ENCODE measurements around the gene SCART1.
"Not testable (repeated sequence)": the region's sequence is repeated elsewhere in the genome, so short reads cannot be mapped to it uniquely, and the experiment has no call there.

SCART1 gene

DNA sequence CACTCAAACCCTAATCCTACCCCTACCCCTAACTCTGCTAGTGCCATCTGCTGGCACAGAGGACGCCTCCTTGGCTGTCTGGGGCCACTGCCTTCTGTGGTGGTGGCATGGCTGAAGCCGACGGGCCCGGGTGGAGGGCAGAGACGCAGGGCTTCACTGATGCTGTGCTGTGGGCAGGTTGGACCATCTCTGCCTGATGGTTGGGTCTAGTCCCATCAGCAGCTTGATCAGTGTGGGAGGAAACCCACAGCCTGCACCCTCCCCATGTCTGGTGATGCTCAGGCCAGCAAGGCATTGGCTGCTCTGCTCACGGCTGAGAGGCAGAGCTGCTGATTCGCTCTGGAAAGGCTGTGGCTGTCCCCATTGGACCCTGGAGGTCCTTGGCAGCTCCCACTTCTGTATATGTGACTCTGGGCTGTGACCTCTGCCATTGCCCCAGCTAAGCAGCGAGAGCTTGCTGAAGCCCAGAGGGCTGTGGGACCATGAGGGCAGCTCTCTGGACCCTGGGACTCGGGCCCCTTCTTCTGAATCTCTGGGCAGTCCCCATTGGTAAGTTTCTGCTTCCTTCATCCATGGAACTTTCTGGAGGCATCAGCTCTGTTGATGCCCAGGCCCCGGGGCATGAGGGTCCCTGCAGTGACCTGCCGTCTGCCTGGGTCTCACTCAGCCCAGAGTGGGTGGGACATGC, at the start of gene SCART1:
Gene SCART1 (plus strand): TSS at position 430 of the 688 bp plus-strand sequence. CDS start 53 bp downstream, at position 483.
- Histone ChIP-seq H3K4me3 (ENCODE audit: low read depth, low read length) (no peak within 1 kb of the TSS), H3K36me3 (ENCODE audit: insufficient read depth, low read length) (no peaks in the 10 kb centered on the region), H3K27ac (ENCODE audit: low read depth, low read length) (no peak within 1 kb of the TSS), H2AFZ (ENCODE audit: low read length, unreplicated experiment) (no peak within 1 kb of the TSS), H3K4me1 (ENCODE audit: control insufficient read depth, insufficient read depth, low read length, unreplicated experiment) (no peaks in the 10 kb centered on the region), H3K79me2 (ENCODE audit: control insufficient read depth, insufficient read depth, low read length, unreplicated experiment) (no peaks in the 10 kb centered on the region), H3K27me3 (ENCODE audit: insufficient read depth, low read length) (no peaks in the 10 kb centered on the region)

DNA sequence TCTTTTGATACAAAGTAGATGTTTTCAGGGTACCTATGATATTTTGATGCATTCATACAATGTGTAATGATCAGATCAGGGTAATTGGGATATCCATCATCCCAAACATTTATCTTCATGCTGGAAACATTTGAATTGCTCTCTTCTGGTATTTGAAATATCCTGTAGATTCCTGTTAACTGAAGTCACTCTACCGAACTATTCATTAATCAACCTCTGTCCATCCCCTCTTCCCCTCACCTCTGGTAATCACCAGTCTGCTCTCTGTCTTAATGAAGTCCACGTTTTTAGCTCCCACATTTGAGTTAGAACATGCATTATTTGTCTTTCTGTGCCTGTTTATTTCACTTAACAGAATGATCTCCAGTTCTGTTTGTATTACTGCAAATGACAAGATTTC, 48.5 kb upstream of the SCART1 start:
- Histone ChIP-seq H3K4me1 (ENCODE audit: control insufficient read depth, insufficient read depth, low read length, unreplicated experiment) (peaks cover 14% of the 10 kb centered on the region), H3K4me3 (ENCODE audit: low read depth, low read length) (no peak overlapping the region), H3K27me3 (ENCODE audit: insufficient read depth, low read length) (no peaks in the 10 kb centered on the region), H3K27ac (ENCODE audit: low read depth, low read length) (peak overlapping the region; percentile 13; the same call in 1 of the 2 replicates), H3K36me3 (ENCODE audit: insufficient read depth, low read length) (peaks cover 43% of the 10 kb centered on the region), H3K79me2 (ENCODE audit: control insufficient read depth, insufficient read depth, low read length, unreplicated experiment) (peaks cover 36% of the 10 kb centered on the region), H2AFZ (ENCODE audit: low read length, unreplicated experiment) (no peak overlapping the region)

DNA sequence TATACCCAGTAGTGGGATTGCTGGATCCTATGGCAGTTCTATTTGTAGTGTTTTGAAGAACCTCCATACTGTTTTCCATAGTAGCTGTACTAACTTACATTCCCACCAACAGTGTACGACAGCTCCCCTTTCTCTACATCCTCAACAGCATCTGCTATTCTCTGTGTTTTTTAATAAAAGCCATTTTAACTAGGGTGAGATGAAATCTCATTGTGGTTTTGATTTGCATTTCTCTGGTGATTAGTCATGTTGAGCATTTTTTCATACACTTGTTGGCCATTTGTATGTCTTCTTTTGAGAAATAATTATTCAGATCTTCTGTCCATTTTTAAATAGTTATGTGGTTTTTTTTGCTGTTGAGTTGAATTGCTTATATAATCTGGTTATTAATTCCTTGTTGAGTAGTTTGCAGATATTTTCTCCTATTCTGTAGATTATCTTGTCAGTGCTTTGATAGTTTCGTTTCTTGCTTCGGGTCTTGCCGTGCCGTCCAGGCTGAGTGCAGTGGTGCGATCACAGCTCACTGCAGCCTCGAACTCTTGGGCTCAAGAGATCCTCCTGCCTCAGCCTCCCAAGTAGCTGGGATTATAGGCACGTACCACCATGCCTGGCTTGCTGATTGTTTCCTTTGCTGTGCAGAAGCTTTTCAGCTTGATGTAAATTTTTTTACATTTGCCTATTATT, 47.8 kb upstream of the SCART1 start:
- Histone ChIP-seq H3K27me3 (ENCODE audit: insufficient read depth, low read length) (no peaks in the 10 kb centered on the region), H3K4me1 (ENCODE audit: control insufficient read depth, insufficient read depth, low read length, unreplicated experiment) (peaks cover 14% of the 10 kb centered on the region), H2AFZ (ENCODE audit: low read length, unreplicated experiment) (no peak overlapping the region), H3K79me2 (ENCODE audit: control insufficient read depth, insufficient read depth, low read length, unreplicated experiment) (peaks cover 38% of the 10 kb centered on the region), H3K36me3 (ENCODE audit: insufficient read depth, low read length) (peaks cover 46% of the 10 kb centered on the region), H3K27ac (ENCODE audit: low read depth, low read length) (peak overlapping the region; percentile 13; the same call in 1 of the 2 replicates), H3K4me3 (ENCODE audit: low read depth, low read length) (no peak overlapping the region)

DNA sequence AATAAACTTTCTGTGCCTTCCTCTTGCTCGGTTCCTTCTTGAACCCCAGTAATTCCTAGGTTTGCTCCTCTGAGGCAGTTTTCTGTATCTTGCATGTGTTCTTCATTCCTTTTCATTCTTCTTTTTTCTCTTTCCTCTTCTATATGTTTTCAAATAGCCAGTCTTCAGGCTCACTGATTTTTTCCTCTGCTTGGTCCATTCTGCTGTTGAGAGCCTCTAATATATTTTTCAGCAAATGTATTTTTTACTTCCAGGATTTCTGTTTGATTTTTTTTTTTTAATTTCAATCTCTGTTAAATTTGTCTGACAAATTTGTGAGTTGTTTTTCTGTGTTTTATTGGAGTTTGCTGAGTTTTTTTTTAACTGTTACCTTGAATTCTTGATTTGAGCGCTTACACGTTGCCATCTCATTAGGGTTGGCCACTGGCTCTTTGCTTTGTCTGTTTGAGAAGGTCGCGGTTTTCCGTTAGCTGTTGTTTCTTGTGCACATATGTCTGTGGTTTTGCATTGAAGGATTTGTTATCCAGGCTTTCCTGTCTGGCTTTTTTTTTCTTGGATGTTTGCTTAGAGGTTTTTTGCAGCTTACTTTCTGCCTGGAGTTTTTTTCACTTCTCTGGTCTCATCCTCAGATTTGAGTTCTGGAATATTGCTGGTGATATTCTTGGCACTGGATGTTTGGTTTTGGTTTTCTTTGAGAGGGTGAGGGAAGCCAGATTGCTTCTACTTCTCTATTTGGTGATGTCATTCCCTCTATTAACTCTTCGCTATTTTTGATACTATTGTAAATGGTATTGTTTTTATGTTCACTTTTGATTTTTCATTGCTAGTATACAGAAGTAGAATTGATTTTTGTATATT, 42.0 kb upstream of the SCART1 start:
- no peaks in the 10 kb centered on the region for H3K4me1 ChIP-seq (ENCODE audit: control insufficient read depth, insufficient read depth, low read length, unreplicated experiment)
- H3K27me3 ChIP-seq (ENCODE audit: insufficient read depth, low read length) = no peaks in the 10 kb centered on the region
- peaks cover 67% of the 10 kb centered on the region for H3K36me3 ChIP-seq (ENCODE audit: insufficient read depth, low read length)
- peaks cover 42% of the 10 kb centered on the region for H3K79me2 ChIP-seq (ENCODE audit: control insufficient read depth, insufficient read depth, low read length, unreplicated experiment)
- no peak overlapping the region for H3K27ac ChIP-seq (ENCODE audit: low read depth, low read length)
- no peak overlapping the region for H3K4me3 ChIP-seq (ENCODE audit: low read depth, low read length)
- no peak overlapping the region for H2AFZ ChIP-seq (ENCODE audit: low read length, unreplicated experiment)

DNA sequence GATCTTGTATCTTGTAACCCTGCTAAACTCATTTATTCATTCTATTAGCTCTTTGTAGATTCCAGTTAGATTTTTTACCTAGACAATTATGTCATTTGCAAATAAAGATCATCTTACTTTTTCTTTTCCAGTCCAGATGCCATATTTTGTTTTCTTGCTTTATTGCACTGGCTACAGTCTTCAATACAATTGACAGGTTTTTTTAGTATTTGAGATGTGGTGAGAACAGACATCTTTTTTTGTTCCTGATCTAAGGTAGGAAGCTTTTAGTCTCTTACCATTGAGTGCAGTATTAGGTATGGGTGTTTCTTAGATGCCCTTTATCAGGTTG, 41.4 kb upstream of the SCART1 start:
- H3K4me1 ChIP-seq (ENCODE audit: control insufficient read depth, insufficient read depth, low read length, unreplicated experiment) = no peaks in the 10 kb centered on the region
- no peak overlapping the region for H2AFZ ChIP-seq (ENCODE audit: low read length, unreplicated experiment)
- no peaks in the 10 kb centered on the region for H3K27me3 ChIP-seq (ENCODE audit: insufficient read depth, low read length)
- peaks cover 67% of the 10 kb centered on the region for H3K36me3 ChIP-seq (ENCODE audit: insufficient read depth, low read length)
- H3K27ac ChIP-seq (ENCODE audit: low read depth, low read length) = no peak overlapping the region
- H3K79me2 ChIP-seq (ENCODE audit: control insufficient read depth, insufficient read depth, low read length, unreplicated experiment) = peaks cover 37% of the 10 kb centered on the region
- H3K4me3 ChIP-seq (ENCODE audit: low read depth, low read length) = no peak overlapping the region

DNA sequence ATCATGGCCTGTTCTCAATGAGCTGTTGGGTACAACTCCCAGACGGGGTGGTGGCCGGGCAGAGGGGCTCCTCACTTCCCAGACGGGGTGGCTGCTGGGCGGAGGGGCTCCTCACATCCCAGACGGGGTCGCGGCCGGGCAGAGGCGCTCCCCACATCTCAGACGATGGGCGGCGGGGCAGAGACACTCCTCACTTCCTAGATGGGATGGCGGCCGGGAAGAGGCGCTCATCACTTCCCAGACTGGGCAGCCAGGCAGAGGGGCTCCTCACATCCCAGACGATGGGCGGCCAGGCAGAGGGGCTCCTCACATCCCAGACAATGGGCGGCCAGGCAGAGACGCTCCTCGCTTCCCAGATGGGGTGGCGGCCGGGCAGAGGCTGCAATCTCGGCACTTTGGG, 39.3 kb upstream of the SCART1 start:
- H2AFZ ChIP-seq (ENCODE audit: low read length, unreplicated experiment); H3K4me3 ChIP-seq (ENCODE audit: low read depth, low read length); H3K27me3 ChIP-seq (ENCODE audit: insufficient read depth, low read length); H3K4me1 ChIP-seq (ENCODE audit: control insufficient read depth, insufficient read depth, low read length, unreplicated experiment); H3K27ac ChIP-seq (ENCODE audit: low read depth, low read length): not testable (repeated sequence)
- peaks cover 49% of the 10 kb centered on the region for H3K36me3 ChIP-seq (ENCODE audit: insufficient read depth, low read length)
- H3K79me2 ChIP-seq (ENCODE audit: control insufficient read depth, insufficient read depth, low read length, unreplicated experiment) = peaks cover 20% of the 10 kb centered on the region

DNA sequence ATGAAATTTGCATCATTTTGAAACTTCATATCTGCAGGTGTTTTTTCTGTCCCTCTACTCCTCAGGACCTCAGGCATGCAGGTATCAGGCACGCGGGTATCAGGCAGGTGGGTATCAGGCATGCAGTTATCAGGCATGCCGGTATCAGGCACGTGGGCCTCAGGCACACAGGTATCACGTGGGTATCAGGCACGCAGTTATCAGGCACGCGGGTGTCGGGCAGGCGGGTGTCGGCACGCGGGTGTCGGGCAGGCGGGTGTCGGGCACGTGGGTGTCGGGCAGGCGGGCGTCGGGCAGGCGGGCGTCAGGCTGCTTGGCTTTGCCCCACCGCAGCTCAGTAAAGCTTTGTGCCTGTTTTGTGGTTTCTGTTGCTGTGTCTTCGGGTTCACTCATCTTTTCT, 38.0 kb upstream of the SCART1 start:
- peaks cover 37% of the 10 kb centered on the region for H3K36me3 ChIP-seq (ENCODE audit: insufficient read depth, low read length)
- no peaks in the 10 kb centered on the region for H3K4me1 ChIP-seq (ENCODE audit: control insufficient read depth, insufficient read depth, low read length, unreplicated experiment)
- no peak overlapping the region for H2AFZ ChIP-seq (ENCODE audit: low read length, unreplicated experiment)
- H3K27ac ChIP-seq (ENCODE audit: low read depth, low read length) = no peak overlapping the region
- no peaks in the 10 kb centered on the region for H3K27me3 ChIP-seq (ENCODE audit: insufficient read depth, low read length)
- H3K79me2 ChIP-seq (ENCODE audit: control insufficient read depth, insufficient read depth, low read length, unreplicated experiment) = peaks cover 14% of the 10 kb centered on the region
- no peak overlapping the region for H3K4me3 ChIP-seq (ENCODE audit: low read depth, low read length)

DNA sequence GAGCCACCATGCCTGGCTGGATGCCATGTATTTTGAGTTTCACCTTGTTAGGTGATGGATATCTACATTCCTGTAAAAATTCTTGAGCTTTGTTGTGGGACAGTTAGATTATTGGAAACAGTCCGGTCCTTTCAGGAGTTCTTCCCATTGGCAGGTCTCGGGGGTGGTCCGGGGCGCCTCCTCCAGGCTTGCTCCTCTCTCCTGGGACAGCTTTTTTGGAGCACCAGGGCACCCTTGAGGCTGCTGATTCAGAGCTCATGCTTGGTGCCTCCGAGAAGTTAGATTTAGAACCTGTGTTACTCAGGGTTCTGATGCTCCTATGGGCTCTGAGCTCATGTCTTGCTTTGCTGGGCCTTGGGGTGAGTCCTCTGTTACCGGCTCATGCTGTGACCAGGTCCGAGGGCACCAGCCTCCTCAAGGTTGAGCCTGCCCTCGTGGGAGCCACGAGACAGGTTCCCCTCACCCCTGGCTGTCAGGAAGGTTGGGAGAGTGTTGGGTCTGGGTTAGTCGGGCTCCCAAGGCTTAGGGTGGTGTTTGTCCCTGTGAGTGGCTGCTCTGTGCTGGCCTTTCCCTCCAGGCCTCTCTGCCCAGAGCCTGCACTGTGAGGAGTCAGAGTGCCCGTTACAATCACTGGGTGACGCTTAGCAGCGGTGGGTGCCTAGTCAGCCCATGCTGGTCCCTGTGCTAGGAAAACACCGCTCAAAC, 35.3 kb upstream of the SCART1 start:
- Histone ChIP-seq H3K4me1 (ENCODE audit: control insufficient read depth, insufficient read depth, low read length, unreplicated experiment) (no peaks in the 10 kb centered on the region), H3K27ac (ENCODE audit: low read depth, low read length) (no peak overlapping the region), H2AFZ (ENCODE audit: low read length, unreplicated experiment) (no peak overlapping the region), H3K79me2 (ENCODE audit: control insufficient read depth, insufficient read depth, low read length, unreplicated experiment) (peaks cover 7% of the 10 kb centered on the region), H3K27me3 (ENCODE audit: insufficient read depth, low read length) (peaks cover 6% of the 10 kb centered on the region; the same call in 1 of the 2 replicates), H3K4me3 (ENCODE audit: low read depth, low read length) (no peak overlapping the region), H3K36me3 (ENCODE audit: insufficient read depth, low read length) (peaks cover 10% of the 10 kb centered on the region)

DNA sequence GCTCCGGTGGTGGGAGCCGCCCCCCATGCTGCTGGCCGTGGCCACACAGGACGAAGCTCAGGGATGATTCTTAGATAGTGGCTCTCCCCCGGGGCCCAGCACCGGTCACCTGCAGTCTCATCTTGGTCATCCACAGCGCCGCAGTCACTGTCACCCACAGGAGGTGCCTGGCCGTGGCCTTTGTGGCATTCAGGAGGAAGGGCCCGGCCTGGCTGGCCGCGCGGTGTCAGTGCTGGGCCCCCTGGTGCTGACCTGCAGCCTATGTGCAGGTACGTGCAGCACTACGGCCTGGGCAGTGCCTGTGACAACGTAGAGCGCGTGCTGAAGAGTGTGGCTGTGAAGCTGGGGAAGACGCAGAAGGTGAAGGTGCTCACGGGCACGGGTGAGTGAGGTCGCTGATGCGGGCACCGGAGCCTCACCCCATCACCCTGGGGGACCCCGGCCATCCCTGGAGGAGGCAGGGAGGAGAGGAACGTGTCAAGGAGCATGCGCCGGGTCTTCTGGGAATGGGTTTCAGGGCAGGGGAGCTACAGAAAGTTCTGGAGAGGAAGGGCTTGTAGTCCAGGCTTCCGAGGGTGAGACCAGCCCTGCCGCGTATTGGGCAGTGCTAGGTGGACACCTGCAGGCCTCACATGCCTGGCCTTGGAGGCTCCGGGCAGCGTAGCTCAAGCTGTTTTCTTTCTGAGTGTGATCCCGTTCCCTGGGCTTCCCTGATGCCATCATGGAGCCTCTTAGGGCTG, 34.4 kb upstream of the SCART1 start:
- H3K27ac ChIP-seq (ENCODE audit: low read depth, low read length) = no peak overlapping the region

DNA sequence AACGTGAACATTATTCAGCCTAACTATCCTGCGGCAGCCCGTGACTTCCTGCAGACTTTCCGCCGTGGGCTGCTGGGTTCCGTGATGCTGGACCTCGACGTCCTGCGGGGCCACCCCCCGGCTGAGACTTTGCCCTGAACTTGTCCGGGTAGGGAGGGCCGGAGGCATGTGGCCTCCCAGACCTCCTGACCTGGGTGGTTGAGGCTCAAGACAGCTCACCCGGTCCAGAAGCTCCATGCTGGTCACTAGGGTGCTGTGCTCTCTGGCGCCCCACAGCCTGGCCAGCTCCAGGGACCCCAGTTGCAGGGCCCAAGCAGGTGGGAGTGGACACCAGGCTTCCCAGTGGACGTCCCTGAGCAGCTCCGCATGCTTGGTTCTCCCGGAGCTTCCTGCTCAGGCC, 33.7 kb upstream of the SCART1 start:
- H3K79me2 ChIP-seq (ENCODE audit: control insufficient read depth, insufficient read depth, low read length, unreplicated experiment) = peaks cover 7% of the 10 kb centered on the region
- H3K4me1 ChIP-seq (ENCODE audit: control insufficient read depth, insufficient read depth, low read length, unreplicated experiment) = no peaks in the 10 kb centered on the region
- H2AFZ ChIP-seq (ENCODE audit: low read length, unreplicated experiment) = no peak overlapping the region
- H3K27me3 ChIP-seq (ENCODE audit: insufficient read depth, low read length) = peaks cover 6% of the 10 kb centered on the region; the same call in 1 of the 2 replicates
- no peak overlapping the region for H3K4me3 ChIP-seq (ENCODE audit: low read depth, low read length)
- H3K36me3 ChIP-seq (ENCODE audit: insufficient read depth, low read length) = peaks cover 7% of the 10 kb centered on the region
- H3K27ac ChIP-seq (ENCODE audit: low read depth, low read length) = no peak overlapping the region

More for the DNA sequence above, 34.4 kb upstream of the SCART1 start:
- no peak overlapping the region for H3K4me3 ChIP-seq (ENCODE audit: low read depth, low read length)
- H3K27me3 ChIP-seq (ENCODE audit: insufficient read depth, low read length) = peaks cover 6% of the 10 kb centered on the region; the same call in 1 of the 2 replicates
- peaks cover 8% of the 10 kb centered on the region for H3K36me3 ChIP-seq (ENCODE audit: insufficient read depth, low read length)
- H3K79me2 ChIP-seq (ENCODE audit: control insufficient read depth, insufficient read depth, low read length, unreplicated experiment) = peaks cover 7% of the 10 kb centered on the region
- H2AFZ ChIP-seq (ENCODE audit: low read length, unreplicated experiment) = no peak overlapping the region
- no peaks in the 10 kb centered on the region for H3K4me1 ChIP-seq (ENCODE audit: control insufficient read depth, insufficient read depth, low read length, unreplicated experiment)
